Measurements from ENCODE around the gene DIPK1A. TPM values are rescaled to one million over a fixed set of nuclear protein-coding genes. Genes with fewer than 3 reads are reported as not detected.
A peak's percentile ranks its signal among the peaks of the same experiment; 100 is the strongest.

The DIPK1A gene
- total and polyA plus RNA-seq, 2 experiments from 2014 or later = 26.6 to 51.6 TPM

DNA sequence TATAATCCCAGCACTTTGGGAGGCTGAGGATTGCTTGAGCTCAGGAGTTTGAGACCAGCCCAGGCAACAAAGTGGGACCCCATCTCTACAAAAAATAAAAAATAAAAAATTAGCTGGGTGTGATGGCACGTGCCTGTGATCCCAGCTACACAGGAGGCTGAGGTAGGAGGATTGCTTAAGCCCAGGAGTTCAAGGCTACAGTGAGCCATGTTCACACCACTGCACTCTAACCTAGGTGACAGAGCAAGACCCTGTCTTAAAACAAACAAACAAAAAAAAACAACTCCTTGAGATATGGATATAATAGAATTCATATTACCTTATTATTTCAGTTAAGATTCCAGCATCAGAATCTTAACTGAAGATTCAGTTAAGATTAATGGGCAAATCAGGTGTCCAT, 77.1 kb downstream of the DIPK1A start:
- Histone ChIP-seq H3K27me3 (replicated peaks; ENCODE audit: insufficient read depth) (no peaks in the 10 kb centered on the region), H3K36me3 (ENCODE audit: low read depth) (no peaks in the 10 kb centered on the region), H3F3A (ENCODE audit: insufficient read depth) (no peaks in the 10 kb centered on the region), H3K9me3 (ENCODE audit: low read depth) (no peaks in the 10 kb centered on the region), H3K4me2 (ENCODE audit: unreplicated experiment) (no peak overlapping the region), H3K9ac (no peak overlapping the region), H3K4me1 (ENCODE audit: insufficient read depth) (no peaks in the 10 kb centered on the region), H3K4me3 (no peak overlapping the region), H2AFZ (no peak overlapping the region), H3K27ac (no peak overlapping the region), H3K9me2 (ENCODE audit: insufficient read depth) (no peaks in the 10 kb centered on the region), H3K79me2 (ENCODE audit: insufficient read depth) (no peaks in the 10 kb centered on the region), H4K20me1 (ENCODE audit: insufficient read depth) (no peaks in the 10 kb centered on the region)
- in situ Hi-C loops (cut with MboI) = no loop called here
- no peak for DNase-seq
- TF ChIP-seq EZH2phosphoT487 (IDR thresholded peaks at IDR 0.05; ENCODE audit: insufficient read depth, low read depth) (no peak), EZH2 (IDR thresholded peaks at IDR 0.05; ENCODE audit: insufficient read depth, poor library complexity, severe bottlenecking) (no peak)
- WGBS, 2 experiments (ENCODE audit: low coverage in 1 of 2, low lambda C conversion rate in 2 of 2, missing lambda C conversion rate in 2 of 2) = 47 to 61% methylated on average over 1 of the region's 1 CpG

DNA sequence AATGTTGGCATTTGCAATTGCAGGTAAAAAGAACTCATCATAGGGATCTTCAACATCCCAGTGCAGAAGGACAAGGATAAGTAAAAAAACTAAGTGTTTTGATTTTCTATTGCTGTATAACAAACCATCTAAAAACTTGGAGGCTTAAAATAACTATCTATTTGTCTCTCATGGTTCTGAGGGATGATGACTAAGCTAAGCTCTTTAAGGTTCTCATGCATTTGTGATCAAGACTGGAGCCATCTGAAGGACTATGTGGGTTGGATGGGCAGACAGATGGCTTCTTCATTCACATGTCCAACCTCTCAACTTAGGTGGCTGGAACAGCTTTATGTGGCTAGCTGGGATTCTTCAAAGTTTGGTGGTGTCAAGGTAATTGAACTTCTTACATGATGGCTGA, 78.0 kb downstream of the DIPK1A start:
- Histone ChIP-seq H3K9me2 (ENCODE audit: insufficient read depth) (no peaks in the 10 kb centered on the region), H3K36me3 (ENCODE audit: low read depth) (no peaks in the 10 kb centered on the region), H3K27me3 (replicated peaks; ENCODE audit: insufficient read depth) (no peaks in the 10 kb centered on the region), H4K20me1 (ENCODE audit: insufficient read depth) (no peaks in the 10 kb centered on the region), H3F3A (ENCODE audit: insufficient read depth) (no peaks in the 10 kb centered on the region), H3K4me2 (ENCODE audit: unreplicated experiment) (no peak overlapping the region), H3K4me3 (no peak overlapping the region), H3K4me1 (ENCODE audit: insufficient read depth) (no peaks in the 10 kb centered on the region), H3K79me2 (ENCODE audit: insufficient read depth) (no peaks in the 10 kb centered on the region), H3K9ac (no peak overlapping the region), H3K27ac (no peak overlapping the region), H2AFZ (no peak overlapping the region), H3K9me3 (ENCODE audit: low read depth) (no peaks in the 10 kb centered on the region)
- DNase-seq = no peak
- in situ Hi-C loops (cut with MboI) = no loop called here
- TF ChIP-seq EZH2 (IDR thresholded peaks at IDR 0.05; ENCODE audit: insufficient read depth, poor library complexity, severe bottlenecking) = no peak
- no peak for TF ChIP-seq EZH2phosphoT487 (IDR thresholded peaks at IDR 0.05; ENCODE audit: insufficient read depth, low read depth)

DNA sequence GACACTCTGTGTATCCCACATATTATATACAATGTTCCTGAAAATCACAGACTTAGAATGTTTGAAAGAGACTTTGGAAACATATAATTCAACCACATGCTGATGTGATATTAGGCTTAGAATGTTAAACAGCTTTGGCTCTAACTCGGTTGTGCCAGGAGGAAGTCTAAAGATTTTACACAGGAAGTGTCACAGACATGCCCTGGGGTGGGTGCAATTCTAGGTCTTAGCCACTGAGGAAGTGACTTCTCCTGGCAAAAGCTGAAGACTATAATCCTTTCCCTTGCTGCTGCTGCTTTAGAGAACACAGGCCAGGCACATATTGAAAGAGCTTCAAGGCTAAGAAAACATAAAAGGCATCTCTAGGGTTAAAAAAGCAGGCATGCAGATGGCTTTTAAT, 78.4 kb downstream of the DIPK1A start:
- 54 to 55% methylated on average over 1 of the region's 1 CpG for WGBS, 2 experiments (ENCODE audit: low coverage in 1 of 2, low lambda C conversion rate in 2 of 2, missing lambda C conversion rate in 2 of 2)
- H3F3A ChIP-seq (ENCODE audit: insufficient read depth) = no peaks in the 10 kb centered on the region
- no peaks in the 10 kb centered on the region for H3K27me3 ChIP-seq (replicated peaks; ENCODE audit: insufficient read depth)

DNA sequence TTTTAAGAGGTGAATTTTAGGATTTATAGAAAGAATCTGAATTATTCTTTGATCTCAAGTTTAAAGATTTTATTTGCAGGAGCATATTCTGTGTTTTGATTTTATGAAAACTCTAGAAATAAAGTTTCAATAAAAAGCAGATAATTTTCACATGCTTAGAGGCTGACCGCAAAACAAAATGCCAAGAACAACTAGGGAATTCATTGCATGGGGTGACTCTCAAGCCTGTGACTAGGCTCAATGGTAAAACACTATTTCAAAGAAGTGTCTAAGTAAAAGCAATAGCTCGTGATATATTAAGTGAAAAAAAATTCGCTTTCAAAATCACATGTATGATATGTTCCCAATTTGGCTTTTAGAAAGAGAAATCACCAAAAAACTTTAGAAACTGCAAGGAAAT, 79.9 kb downstream of the DIPK1A start:
- Histone ChIP-seq H2AFZ (no peak overlapping the region), H3K4me2 (ENCODE audit: unreplicated experiment) (no peak overlapping the region), H3K27me3 (replicated peaks; ENCODE audit: insufficient read depth) (no peaks in the 10 kb centered on the region), H3K9me3 (ENCODE audit: low read depth) (no peaks in the 10 kb centered on the region), H3K9ac (no peak overlapping the region), H3K79me2 (ENCODE audit: insufficient read depth) (no peaks in the 10 kb centered on the region), H3K27ac (no peak overlapping the region), H3K9me2 (ENCODE audit: insufficient read depth) (no peaks in the 10 kb centered on the region), H3K4me3 (no peak overlapping the region), H3K4me1 (ENCODE audit: insufficient read depth) (no peaks in the 10 kb centered on the region), H3F3A (ENCODE audit: insufficient read depth) (no peaks in the 10 kb centered on the region), H4K20me1 (ENCODE audit: insufficient read depth) (no peaks in the 10 kb centered on the region), H3K36me3 (ENCODE audit: low read depth) (no peaks in the 10 kb centered on the region)
- WGBS, 2 experiments (ENCODE audit: low coverage in 1 of 2, low lambda C conversion rate in 2 of 2, missing lambda C conversion rate in 2 of 2) = 86 to 91% methylated on average over 3 of the region's 3 CpGs
- no peak for DNase-seq
- in situ Hi-C loops (cut with MboI) = no loop called here
- no peak for TF ChIP-seq EZH2 (IDR thresholded peaks at IDR 0.05; ENCODE audit: insufficient read depth, poor library complexity, severe bottlenecking)
- TF ChIP-seq EZH2phosphoT487 (IDR thresholded peaks at IDR 0.05; ENCODE audit: insufficient read depth, low read depth) = no peak

More for the DNA sequence above, 78.4 kb downstream of the DIPK1A start:
- Histone ChIP-seq H3K79me2 (ENCODE audit: insufficient read depth) (no peaks in the 10 kb centered on the region), H3K36me3 (ENCODE audit: low read depth) (no peaks in the 10 kb centered on the region), H3K4me3 (no peak overlapping the region), H3K9me2 (ENCODE audit: insufficient read depth) (no peaks in the 10 kb centered on the region), H3K4me1 (ENCODE audit: insufficient read depth) (no peaks in the 10 kb centered on the region), H2AFZ (no peak overlapping the region), H3K9me3 (ENCODE audit: low read depth) (no peaks in the 10 kb centered on the region), H3K27ac (no peak overlapping the region), H3K4me2 (ENCODE audit: unreplicated experiment) (no peak overlapping the region), H3K9ac (no peak overlapping the region), H4K20me1 (ENCODE audit: insufficient read depth) (no peaks in the 10 kb centered on the region)
- peak; percentile 10 for DNase-seq
- in situ Hi-C loops (cut with MboI) = no loop called here
- TF ChIP-seq EZH2phosphoT487 (IDR thresholded peaks at IDR 0.05; ENCODE audit: insufficient read depth, low read depth) = no peak
- no peak for TF ChIP-seq EZH2 (IDR thresholded peaks at IDR 0.05; ENCODE audit: insufficient read depth, poor library complexity, severe bottlenecking)

DNA sequence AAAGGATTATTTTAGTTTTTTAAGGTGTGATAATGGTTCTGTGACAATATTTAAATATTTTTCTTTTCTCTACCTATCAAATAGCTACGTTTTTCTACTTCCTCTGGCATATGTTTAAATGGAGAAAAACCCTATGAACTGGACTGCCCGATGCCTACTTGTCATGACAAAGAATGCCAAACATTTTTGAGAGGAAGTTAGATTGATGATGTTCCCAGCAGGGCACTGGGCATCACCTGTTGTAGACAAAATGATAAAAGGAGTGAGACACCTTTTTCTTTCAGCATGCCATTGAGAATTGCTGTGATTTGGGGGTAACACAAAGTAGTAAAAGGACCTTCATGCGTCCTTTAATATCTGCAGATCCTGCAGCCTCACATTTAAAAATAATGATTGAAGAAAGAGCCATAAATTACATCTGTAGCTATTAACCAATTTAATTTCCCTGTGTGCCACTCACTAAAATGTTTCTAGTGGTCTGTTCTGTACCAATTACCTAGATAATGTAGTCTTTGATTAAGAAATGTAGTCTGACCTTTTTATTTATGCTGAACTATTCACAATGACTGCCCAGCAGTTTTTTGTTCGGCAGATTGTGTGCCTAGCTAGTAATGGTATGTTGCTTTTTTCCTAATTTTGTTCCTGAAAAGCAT, 81.8 kb downstream of the DIPK1A start:
- no peaks in the 10 kb centered on the region for H3K9me3 ChIP-seq (ENCODE audit: low read depth)
- H3K36me3 ChIP-seq (ENCODE audit: low read depth) = no peaks in the 10 kb centered on the region
- no peak overlapping the region for H3K27ac ChIP-seq
- TF ChIP-seq EZH2 (IDR thresholded peaks at IDR 0.05; ENCODE audit: insufficient read depth, poor library complexity, severe bottlenecking) (no peak), EZH2phosphoT487 (IDR thresholded peaks at IDR 0.05; ENCODE audit: insufficient read depth, low read depth) (no peak)
- H3K9me2 ChIP-seq (ENCODE audit: insufficient read depth) = no peaks in the 10 kb centered on the region
- no peak overlapping the region for H3K4me2 ChIP-seq (ENCODE audit: unreplicated experiment)
- no peak overlapping the region for H2AFZ ChIP-seq
- no peaks in the 10 kb centered on the region for H4K20me1 ChIP-seq (ENCODE audit: insufficient read depth)
- DNase-seq = no peak
- no peaks in the 10 kb centered on the region for H3K27me3 ChIP-seq (replicated peaks; ENCODE audit: insufficient read depth)
- H3F3A ChIP-seq (ENCODE audit: insufficient read depth) = no peaks in the 10 kb centered on the region
- H3K9ac ChIP-seq = no peak overlapping the region
- in situ Hi-C loops (cut with MboI) = no loop called here
- H3K79me2 ChIP-seq (ENCODE audit: insufficient read depth) = no peaks in the 10 kb centered on the region
- 91 to 93% methylated on average over 4 of the region's 4 CpGs for WGBS, 2 experiments (ENCODE audit: low coverage in 1 of 2, low lambda C conversion rate in 2 of 2, missing lambda C conversion rate in 2 of 2)
- H3K4me1 ChIP-seq (ENCODE audit: insufficient read depth) = no peaks in the 10 kb centered on the region
- H3K4me3 ChIP-seq = no peak overlapping the region
